Liver (tissue), 3 donors: ENCODE data around the gene MAP6.
"Not testable (repeated sequence)": the region's sequence is repeated elsewhere in the genome, so short reads cannot be mapped to it uniquely, and the experiment has no call there.

Experiments
- EGR1 ChIP-seq, 2 donors: IDR thresholded peaks; 2 replicates each; pipeline ENCODE4 v1.6.1; 2016 to 2018; ENCODE audit warnings: antibody characterized with exemption in 2 of 2, low read depth in 2 of 2
- RAD21 ChIP-seq, 2 donors: IDR thresholded peaks; 2 replicates each; pipeline ENCODE4 v1.6.1; 2016; ENCODE audit warnings: antibody characterized with exemption in 2 of 2, mild to moderate bottlenecking in 2 of 2
- TAF1 ChIP-seq: conservative IDR thresholded peaks from 2 replicates; pipeline ENCODE4 v1.6.1; 2016; ENCODE audit warnings: antibody characterized with exemption, mild to moderate bottlenecking
- YY1 ChIP-seq: IDR thresholded peaks from 2 replicates; pipeline ENCODE4 v1.6.1; 2016; ENCODE audit warnings: antibody characterized with exemption, mild to moderate bottlenecking
- TF ChIP-seq, protein P1 (sequence below): fragments of 150-350 bp; IDR thresholded peaks from 2 replicates; pipeline ENCODE4 v1.5.1; 2017; ENCODE audit warnings: improper control_type of control experiment, low read depth, low read length; ENCODE audit not compliant: missing input control
- TF ChIP-seq, protein P2 (sequence below): IDR thresholded peaks from 2 replicates; pipeline ENCODE4 v1.6.1; 2016; ENCODE audit warnings: antibody characterized with exemption, mild to moderate bottlenecking
- TF ChIP-seq, protein P3 (sequence below): IDR thresholded peaks from 2 replicates; pipeline ENCODE4 v1.6.1; 2016; ENCODE audit warnings: antibody characterized with exemption
- donor health status: healthy.
- donor health status: healthy.

DNA sequence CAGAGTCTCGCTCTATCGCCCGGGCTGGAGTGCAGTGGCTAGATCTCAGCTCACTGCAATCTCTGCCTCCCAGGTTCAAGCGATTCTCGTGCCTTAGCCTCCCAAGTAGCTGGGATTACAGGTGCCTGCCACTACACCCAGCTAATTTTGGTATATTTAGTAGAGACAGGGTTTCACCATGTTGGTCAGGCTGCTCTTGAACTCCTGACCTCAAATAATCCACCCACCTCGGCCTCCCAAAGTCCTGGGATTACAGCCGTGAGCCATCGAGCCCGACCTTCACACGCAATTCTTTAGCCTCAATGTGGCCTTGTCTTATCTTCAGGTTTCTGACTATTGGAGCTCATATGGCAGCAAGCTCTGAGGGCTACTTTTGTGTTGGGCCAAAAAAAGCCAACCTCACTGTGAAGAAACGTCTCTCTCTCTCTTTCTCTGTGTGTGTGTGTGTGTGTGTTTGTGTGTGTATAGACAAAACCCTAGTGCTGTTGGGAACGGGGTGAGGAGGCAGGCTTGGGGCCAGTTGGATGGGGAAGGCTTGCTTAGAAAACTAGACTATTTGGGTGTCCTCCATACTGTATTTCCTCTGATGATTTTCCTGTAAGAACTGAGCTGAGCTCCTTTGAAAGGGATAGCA is 84.1 kb downstream of the MAP6 start:
- TF ChIP-seq YY1; EGR1 (IDR thresholded peaks at IDR 0.05; ENCODE audit: low read depth in 2 of 2); RAD21 (IDR thresholded peaks at IDR 0.05); TAF1: not testable (repeated sequence)
- TF ChIP-seq, protein P1, sequence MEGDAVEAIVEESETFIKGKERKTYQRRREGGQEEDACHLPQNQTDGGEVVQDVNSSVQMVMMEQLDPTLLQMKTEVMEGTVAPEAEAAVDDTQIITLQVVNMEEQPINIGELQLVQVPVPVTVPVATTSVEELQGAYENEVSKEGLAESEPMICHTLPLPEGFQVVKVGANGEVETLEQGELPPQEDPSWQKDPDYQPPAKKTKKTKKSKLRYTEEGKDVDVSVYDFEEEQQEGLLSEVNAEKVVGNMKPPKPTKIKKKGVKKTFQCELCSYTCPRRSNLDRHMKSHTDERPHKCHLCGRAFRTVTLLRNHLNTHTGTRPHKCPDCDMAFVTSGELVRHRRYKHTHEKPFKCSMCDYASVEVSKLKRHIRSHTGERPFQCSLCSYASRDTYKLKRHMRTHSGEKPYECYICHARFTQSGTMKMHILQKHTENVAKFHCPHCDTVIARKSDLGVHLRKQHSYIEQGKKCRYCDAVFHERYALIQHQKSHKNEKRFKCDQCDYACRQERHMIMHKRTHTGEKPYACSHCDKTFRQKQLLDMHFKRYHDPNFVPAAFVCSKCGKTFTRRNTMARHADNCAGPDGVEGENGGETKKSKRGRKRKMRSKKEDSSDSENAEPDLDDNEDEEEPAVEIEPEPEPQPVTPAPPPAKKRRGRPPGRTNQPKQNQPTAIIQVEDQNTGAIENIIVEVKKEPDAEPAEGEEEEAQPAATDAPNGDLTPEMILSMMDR, result not testable (repeated sequence)
- TF ChIP-seq, protein P2, sequence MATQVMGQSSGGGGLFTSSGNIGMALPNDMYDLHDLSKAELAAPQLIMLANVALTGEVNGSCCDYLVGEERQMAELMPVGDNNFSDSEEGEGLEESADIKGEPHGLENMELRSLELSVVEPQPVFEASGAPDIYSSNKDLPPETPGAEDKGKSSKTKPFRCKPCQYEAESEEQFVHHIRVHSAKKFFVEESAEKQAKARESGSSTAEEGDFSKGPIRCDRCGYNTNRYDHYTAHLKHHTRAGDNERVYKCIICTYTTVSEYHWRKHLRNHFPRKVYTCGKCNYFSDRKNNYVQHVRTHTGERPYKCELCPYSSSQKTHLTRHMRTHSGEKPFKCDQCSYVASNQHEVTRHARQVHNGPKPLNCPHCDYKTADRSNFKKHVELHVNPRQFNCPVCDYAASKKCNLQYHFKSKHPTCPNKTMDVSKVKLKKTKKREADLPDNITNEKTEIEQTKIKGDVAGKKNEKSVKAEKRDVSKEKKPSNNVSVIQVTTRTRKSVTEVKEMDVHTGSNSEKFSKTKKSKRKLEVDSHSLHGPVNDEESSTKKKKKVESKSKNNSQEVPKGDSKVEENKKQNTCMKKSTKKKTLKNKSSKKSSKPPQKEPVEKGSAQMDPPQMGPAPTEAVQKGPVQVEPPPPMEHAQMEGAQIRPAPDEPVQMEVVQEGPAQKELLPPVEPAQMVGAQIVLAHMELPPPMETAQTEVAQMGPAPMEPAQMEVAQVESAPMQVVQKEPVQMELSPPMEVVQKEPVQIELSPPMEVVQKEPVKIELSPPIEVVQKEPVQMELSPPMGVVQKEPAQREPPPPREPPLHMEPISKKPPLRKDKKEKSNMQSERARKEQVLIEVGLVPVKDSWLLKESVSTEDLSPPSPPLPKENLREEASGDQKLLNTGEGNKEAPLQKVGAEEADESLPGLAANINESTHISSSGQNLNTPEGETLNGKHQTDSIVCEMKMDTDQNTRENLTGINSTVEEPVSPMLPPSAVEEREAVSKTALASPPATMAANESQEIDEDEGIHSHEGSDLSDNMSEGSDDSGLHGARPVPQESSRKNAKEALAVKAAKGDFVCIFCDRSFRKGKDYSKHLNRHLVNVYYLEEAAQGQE, result not testable (repeated sequence)
- TF ChIP-seq, protein P3, sequence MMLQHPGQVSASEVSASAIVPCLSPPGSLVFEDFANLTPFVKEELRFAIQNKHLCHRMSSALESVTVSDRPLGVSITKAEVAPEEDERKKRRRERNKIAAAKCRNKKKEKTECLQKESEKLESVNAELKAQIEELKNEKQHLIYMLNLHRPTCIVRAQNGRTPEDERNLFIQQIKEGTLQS, result not testable (repeated sequence)
